ENCODE results near the gene SERPINF2.

Gene SERPINF2

DNA sequence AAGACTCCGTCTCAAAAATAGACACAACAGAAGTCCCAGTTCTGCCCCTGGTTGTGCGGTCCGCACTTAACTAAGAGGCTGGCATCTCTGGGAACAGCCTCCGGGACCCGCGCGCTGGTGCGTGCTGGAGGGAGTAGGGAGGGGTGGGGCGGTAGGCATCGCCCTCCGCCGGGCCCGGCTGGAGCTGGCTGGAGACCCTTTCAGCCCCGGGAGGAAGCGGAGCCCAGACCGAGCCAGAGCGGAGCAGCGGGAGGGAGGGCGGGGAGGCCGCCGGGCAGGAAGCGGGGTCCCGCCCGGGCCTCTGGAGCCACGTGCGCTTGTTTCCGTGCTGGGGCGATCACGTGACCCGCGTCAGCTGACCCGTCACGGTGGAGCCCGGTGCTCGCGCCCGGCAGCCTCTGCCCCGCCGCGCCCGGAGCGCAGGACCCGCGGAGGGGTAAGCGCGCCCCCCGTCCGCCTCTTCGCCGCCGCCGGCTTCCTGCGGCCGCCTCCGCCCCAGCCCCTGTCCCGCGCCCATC, 18.3 kb upstream of the SERPINF2 start, which contains the start of gene WDR81:
WDR81 (plus strand) TSS at position 354 of the 518 bp plus-strand sequence. CDS start 256 bp downstream, outside the sequence.
- Histone ChIP-seq H3K9me3 (ENCODE audit: insufficient read depth, low read length) (no peaks in the 10 kb centered on the region), H3K4me2 (ENCODE audit: low read depth, low read length, poor library complexity, severe bottlenecking) (peak within 1 kb of the TSS; percentile 73), H2AFZ (ENCODE audit: low read depth, low read length, severe bottlenecking) (peak within 1 kb of the TSS; percentile 70), H4K20me1 (ENCODE audit: low read depth, low read length) (no peaks in the 10 kb centered on the region), H3F3A (ENCODE audit: insufficient read depth) (peaks cover 20% of the 10 kb centered on the region; the same call in 1 of the 2 replicates), H3K9ac (ENCODE audit: low read length) (peak within 1 kb of the TSS; percentile 85), H3K27me3 (ENCODE audit: low read length) (no peaks in the 10 kb centered on the region), H3K79me2 (ENCODE audit: insufficient read depth, low read length) (peaks cover 19% of the 10 kb centered on the region; the same call in 1 of the 2 replicates), H3K4me3 (ENCODE audit: insufficient read depth, low read length, poor library complexity, severe bottlenecking) (peak within 1 kb of the TSS; percentile 93), H3K9me2 (replicated peaks; ENCODE audit: insufficient read depth, low read length) (no peaks in the 10 kb centered on the region), H3K27ac (ENCODE audit: low read depth, low read length) (peak within 1 kb of the TSS; percentile 55), H3K36me3 (ENCODE audit: low read length) (no peaks in the 10 kb centered on the region)
- TF ChIP-seq, protein P1, sequence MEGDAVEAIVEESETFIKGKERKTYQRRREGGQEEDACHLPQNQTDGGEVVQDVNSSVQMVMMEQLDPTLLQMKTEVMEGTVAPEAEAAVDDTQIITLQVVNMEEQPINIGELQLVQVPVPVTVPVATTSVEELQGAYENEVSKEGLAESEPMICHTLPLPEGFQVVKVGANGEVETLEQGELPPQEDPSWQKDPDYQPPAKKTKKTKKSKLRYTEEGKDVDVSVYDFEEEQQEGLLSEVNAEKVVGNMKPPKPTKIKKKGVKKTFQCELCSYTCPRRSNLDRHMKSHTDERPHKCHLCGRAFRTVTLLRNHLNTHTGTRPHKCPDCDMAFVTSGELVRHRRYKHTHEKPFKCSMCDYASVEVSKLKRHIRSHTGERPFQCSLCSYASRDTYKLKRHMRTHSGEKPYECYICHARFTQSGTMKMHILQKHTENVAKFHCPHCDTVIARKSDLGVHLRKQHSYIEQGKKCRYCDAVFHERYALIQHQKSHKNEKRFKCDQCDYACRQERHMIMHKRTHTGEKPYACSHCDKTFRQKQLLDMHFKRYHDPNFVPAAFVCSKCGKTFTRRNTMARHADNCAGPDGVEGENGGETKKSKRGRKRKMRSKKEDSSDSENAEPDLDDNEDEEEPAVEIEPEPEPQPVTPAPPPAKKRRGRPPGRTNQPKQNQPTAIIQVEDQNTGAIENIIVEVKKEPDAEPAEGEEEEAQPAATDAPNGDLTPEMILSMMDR (IDR thresholded peaks at IDR 0.05; ENCODE audit: insufficient read depth, low read length, poor library complexity, severe bottlenecking): no peak
- no peak for TF ChIP-seq EZH2phosphoT487 (conservative IDR thresholded peaks at IDR 0.05; ENCODE audit: low read length)

DNA sequence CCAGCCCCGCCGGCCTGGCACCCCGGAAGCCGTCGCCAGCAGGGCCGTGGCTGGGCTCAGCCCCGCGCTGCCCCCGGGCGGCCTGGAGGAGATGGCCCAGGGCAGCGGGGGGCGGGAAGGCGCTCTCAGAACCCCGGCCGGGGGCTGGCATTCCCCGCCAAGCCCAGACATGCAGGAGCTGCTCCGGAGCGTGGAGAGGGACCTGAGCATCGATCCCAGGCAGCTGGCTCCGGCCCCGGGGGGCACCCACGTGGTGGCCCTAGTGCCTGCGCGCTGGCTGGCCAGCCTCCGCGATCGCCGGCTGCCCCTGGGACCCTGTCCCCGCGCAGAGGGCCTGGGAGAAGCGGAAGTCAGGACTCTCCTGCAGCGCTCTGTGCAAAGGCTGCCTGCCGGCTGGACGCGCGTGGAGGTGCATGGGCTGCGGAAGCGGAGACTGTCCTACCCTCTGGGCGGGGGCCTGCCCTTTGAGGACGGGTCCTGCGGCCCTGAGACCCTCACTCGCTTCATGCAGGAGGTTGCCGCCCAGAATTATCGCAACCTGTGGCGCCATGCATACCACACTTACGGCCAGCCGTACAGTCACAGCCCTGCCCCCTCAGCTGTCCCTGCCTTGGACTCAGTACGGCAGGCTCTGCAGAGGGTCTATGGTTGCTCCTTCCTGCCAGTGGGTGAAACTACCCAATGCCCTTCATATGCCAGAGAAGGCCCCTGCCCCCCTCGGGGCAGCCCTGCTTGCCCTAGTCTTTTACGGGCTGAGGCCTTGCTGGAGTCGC, 17.6 kb upstream of the SERPINF2 start:
- H3K9me2 ChIP-seq (replicated peaks; ENCODE audit: insufficient read depth, low read length): no peaks in the 10 kb centered on the region
- peak overlapping the region; percentile 70 for H2AFZ ChIP-seq (ENCODE audit: low read depth, low read length, severe bottlenecking)
- peak overlapping the region; percentile 51 for H3K27ac ChIP-seq (ENCODE audit: low read depth, low read length)
- H4K20me1 ChIP-seq (ENCODE audit: low read depth, low read length): no peaks in the 10 kb centered on the region
- H3K27me3 ChIP-seq (ENCODE audit: low read length): no peaks in the 10 kb centered on the region
- H3F3A ChIP-seq (ENCODE audit: insufficient read depth): peaks cover 20% of the 10 kb centered on the region; the same call in 1 of the 2 replicates
- H3K9me3 ChIP-seq (ENCODE audit: insufficient read depth, low read length): no peaks in the 10 kb centered on the region
- peaks cover 19% of the 10 kb centered on the region; the same call in 1 of the 2 replicates for H3K79me2 ChIP-seq (ENCODE audit: insufficient read depth, low read length)
- peak overlapping the region; percentile 93 for H3K4me3 ChIP-seq (ENCODE audit: insufficient read depth, low read length, poor library complexity, severe bottlenecking)
- TF ChIP-seq EZH2phosphoT487 (conservative IDR thresholded peaks at IDR 0.05; ENCODE audit: low read length): no peak
- TF ChIP-seq, protein P1 (IDR thresholded peaks at IDR 0.05; ENCODE audit: insufficient read depth, low read length, poor library complexity, severe bottlenecking): no peak
- H3K9ac ChIP-seq (ENCODE audit: low read length): peak overlapping the region; percentile 85
- H3K36me3 ChIP-seq (ENCODE audit: low read length): no peaks in the 10 kb centered on the region
- peak overlapping the region; percentile 73 for H3K4me2 ChIP-seq (ENCODE audit: low read depth, low read length, poor library complexity, severe bottlenecking)

DNA sequence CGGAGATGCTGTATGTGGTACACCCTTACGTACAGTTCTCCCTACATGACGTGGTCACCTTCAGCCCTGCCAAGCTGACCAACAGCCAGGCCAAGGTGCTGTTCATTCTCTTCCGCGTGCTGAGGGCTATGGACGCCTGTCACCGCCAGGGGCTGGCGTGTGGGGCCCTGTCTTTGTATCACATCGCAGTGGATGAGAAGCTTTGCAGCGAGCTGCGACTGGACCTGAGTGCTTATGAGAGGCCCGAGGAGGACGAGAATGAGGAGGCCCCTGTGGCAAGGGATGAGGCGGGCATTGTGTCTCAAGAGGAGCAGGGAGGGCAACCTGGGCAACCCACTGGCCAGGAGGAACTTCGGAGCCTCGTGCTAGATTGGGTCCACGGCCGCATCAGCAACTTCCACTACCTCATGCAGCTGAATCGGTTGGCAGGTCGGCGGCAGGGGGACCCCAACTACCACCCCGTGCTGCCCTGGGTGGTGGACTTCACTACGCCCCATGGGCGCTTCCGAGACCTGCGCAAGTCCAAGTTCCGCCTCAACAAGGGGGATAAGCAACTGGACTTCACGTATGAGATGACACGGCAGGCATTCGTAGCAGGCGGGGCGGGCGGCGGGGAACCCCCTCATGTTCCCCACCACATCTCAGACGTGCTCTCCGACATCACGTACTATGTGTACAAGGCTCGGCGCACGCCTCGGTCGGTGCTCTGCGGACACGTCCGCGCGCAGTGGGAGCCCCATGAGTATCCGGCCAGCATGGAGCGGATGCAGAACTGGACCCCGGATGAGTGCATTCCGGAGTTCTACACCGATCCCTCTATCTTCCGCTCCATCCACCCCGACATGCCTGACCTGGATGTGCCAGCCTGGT, 16.8 kb upstream of the SERPINF2 start:
- Histone ChIP-seq H4K20me1 (ENCODE audit: low read depth, low read length) (no peaks in the 10 kb centered on the region), H3K27me3 (ENCODE audit: low read length) (no peaks in the 10 kb centered on the region), H3K9me3 (ENCODE audit: insufficient read depth, low read length) (no peaks in the 10 kb centered on the region), H3K4me2 (ENCODE audit: low read depth, low read length, poor library complexity, severe bottlenecking) (peak overlapping the region; percentile 73), H3K4me3 (ENCODE audit: insufficient read depth, low read length, poor library complexity, severe bottlenecking) (peak overlapping the region; percentile 93), H3K36me3 (ENCODE audit: low read length) (no peaks in the 10 kb centered on the region), H2AFZ (ENCODE audit: low read depth, low read length, severe bottlenecking) (no peak overlapping the region), H3F3A (ENCODE audit: insufficient read depth) (peaks cover 18% of the 10 kb centered on the region; the same call in 1 of the 2 replicates), H3K9me2 (replicated peaks; ENCODE audit: insufficient read depth, low read length) (no peaks in the 10 kb centered on the region), H3K27ac (ENCODE audit: low read depth, low read length) (no peak overlapping the region; the same call in 1 of the 2 replicates), H3K79me2 (ENCODE audit: insufficient read depth, low read length) (peaks cover 19% of the 10 kb centered on the region; the same call in 1 of the 2 replicates), H3K9ac (ENCODE audit: low read length) (peak overlapping the region; percentile 85)
- no peak for TF ChIP-seq EZH2phosphoT487 (conservative IDR thresholded peaks at IDR 0.05; ENCODE audit: low read length)
- TF ChIP-seq, protein P1 (IDR thresholded peaks at IDR 0.05; ENCODE audit: insufficient read depth, low read length, poor library complexity, severe bottlenecking): no peak

All from SU-DHL-6 (cell line).